Measurements from ENCODE around the gene WBP11. TPM values are rescaled to one million over a fixed set of nuclear protein-coding genes. Genes with fewer than 3 reads are reported as not detected.

Gene WBP11
- total RNA-seq, 1 donor from 2014 or later, result 72.1 TPM

- no peak overlapping the region for H3K27ac Mint-ChIP-seq (ENCODE audit: unreplicated experiment)
- Histone ChIP-seq H2AFZ (ENCODE audit: low read depth, low read length) (no peak overlapping the region), H3K27me3 (ENCODE audit: insufficient read depth, low read length) (no peaks in the 10 kb centered on the region), H3K27ac (ENCODE audit: low read depth, low read length) (no peak overlapping the region), H3K4me3 (ENCODE audit: insufficient read depth, low read depth, low read length) (no peak overlapping the region), H3K4me2 (ENCODE audit: low read length) (no peak overlapping the region), H3K9me3 (ENCODE audit: insufficient read depth, low read depth, low read length) (no peaks in the 10 kb centered on the region), H3K4me1 (ENCODE audit: insufficient read depth, low read length) (peaks cover 13% of the 10 kb centered on the region), H4K20me1 (ENCODE audit: insufficient read depth, low read length) (no peaks in the 10 kb centered on the region), H3K79me2 (ENCODE audit: insufficient read depth, low read length) (no peaks in the 10 kb centered on the region), H3K9ac (ENCODE audit: low read length) (no peak overlapping the region), H3K36me3 (ENCODE audit: insufficient read depth, low read length) (no peaks in the 10 kb centered on the region)
- peaks cover 16% of the 10 kb centered on the region for H3K4me1 Mint-ChIP-seq (ENCODE audit: low read depth, unreplicated experiment)
- H3K4me3 Mint-ChIP-seq (ENCODE audit: unreplicated experiment), result no peak overlapping the region
- DNase-seq (ENCODE audit: low read depth) (peak; percentile 63), FAIRE-seq (no peak)
- no peaks in the 10 kb centered on the region for H3K9me3 Mint-ChIP-seq (ENCODE audit: unreplicated experiment)
- H3K36me3 Mint-ChIP-seq (ENCODE audit: low read depth, unreplicated experiment), result peaks cover 1% of the 10 kb centered on the region
- H3K27me3 Mint-ChIP-seq (ENCODE audit: low read depth, unreplicated experiment), result no peaks in the 10 kb centered on the region
- no peak for TF ChIP-seq EZH2 (IDR thresholded peaks at IDR 0.05; ENCODE audit: insufficient read depth, low read length)
- no peak for TF ChIP-seq CTCF (IDR thresholded peaks at IDR 0.05; ENCODE audit: insufficient read depth, low read depth, low read length)
Measured at GRCh38 chr12:14846876-14847580, 43.8 kb upstream of the WBP11 start.

GRCh38 chr12:14846042-14846587, 42.8 kb upstream of the WBP11 start:
- H3K27ac Mint-ChIP-seq (ENCODE audit: unreplicated experiment), result no peak overlapping the region
- H3K4me1 Mint-ChIP-seq (ENCODE audit: low read depth, unreplicated experiment), result peaks cover 23% of the 10 kb centered on the region

More at GRCh38 chr12:14846042-14846587, 42.8 kb upstream of the WBP11 start:
- Mint-ChIP-seq H3K27me3 (ENCODE audit: low read depth, unreplicated experiment) (no peaks in the 10 kb centered on the region), H3K4me3 (ENCODE audit: unreplicated experiment) (no peak overlapping the region), H3K36me3 (ENCODE audit: low read depth, unreplicated experiment) (peaks cover 1% of the 10 kb centered on the region), H3K9me3 (ENCODE audit: unreplicated experiment) (no peaks in the 10 kb centered on the region)
- H3K36me3 ChIP-seq (ENCODE audit: insufficient read depth, low read length), result no peaks in the 10 kb centered on the region
- no peak overlapping the region for H3K27ac ChIP-seq (ENCODE audit: low read depth, low read length)
- H3K27me3 ChIP-seq (ENCODE audit: insufficient read depth, low read length), result no peaks in the 10 kb centered on the region
- no peak overlapping the region for H3K4me3 ChIP-seq (ENCODE audit: insufficient read depth, low read depth, low read length)
- H3K4me1 ChIP-seq (ENCODE audit: insufficient read depth, low read length), result peaks cover 20% of the 10 kb centered on the region
- DNase-seq (ENCODE audit: low read depth) (peak; percentile 73), FAIRE-seq (peak; percentile 32)
- H4K20me1 ChIP-seq (ENCODE audit: insufficient read depth, low read length), result no peaks in the 10 kb centered on the region
- no peak for TF ChIP-seq CTCF (IDR thresholded peaks at IDR 0.05; ENCODE audit: insufficient read depth, low read depth, low read length)
- TF ChIP-seq EZH2 (IDR thresholded peaks at IDR 0.05; ENCODE audit: insufficient read depth, low read length), result no peak
- no peaks in the 10 kb centered on the region for H3K9me3 ChIP-seq (ENCODE audit: insufficient read depth, low read depth, low read length)
- H3K4me2 ChIP-seq (ENCODE audit: low read length), result no peak overlapping the region
- no peak overlapping the region for H2AFZ ChIP-seq (ENCODE audit: low read depth, low read length)
- no peaks in the 10 kb centered on the region for H3K79me2 ChIP-seq (ENCODE audit: insufficient read depth, low read length)
- no peak overlapping the region for H3K9ac ChIP-seq (ENCODE audit: low read length)

Measured in astrocyte (in vitro differentiated cells and primary cell).